Gastrocnemius medialis (tissue), 4 donors: Measurements from ENCODE around the gene MESP2. TPM values are rescaled to one million over a fixed set of nuclear protein-coding genes. Genes with fewer than 3 reads are reported as not detected.

Experiments used
- ATAC-seq, 2 donors: fragments of 150-250 bp; one replicate each; pipeline ENCODE4 v1.9.1; 2016
- DNase-seq, 2 donors: peaks; one replicate each; pipeline ENCODE4 v3.0.0-alpha.2; 2019
- H3K27ac ChIP-seq, 4 donors: fragments of 200-600 bp; sonication (generic); 1 replicate in 1 of 4; 2 replicates in 3 of 4; pipeline ENCODE4 v1.5.1; 2016 to 2018; ENCODE audit warnings: mild to moderate bottlenecking in 2 of 4, moderate library complexity in 1 of 4
- H3K27me3 ChIP-seq, 3 donors: fragments of 200-600 bp; sonication (generic) in 2 of 3; 1 replicate in 1 of 3; 2 replicates in 2 of 3; pipeline versions ENCODE4 v1.5.1 to v1.6.0; 2016 to 2019; ENCODE audit warnings: mild to moderate bottlenecking in 1 of 3, moderate library complexity in 1 of 3
- H3K36me3 ChIP-seq, 2 donors: fragments of 200-600 bp; sonication (generic) in 1 of 2; one replicate each; pipeline ENCODE4 v1.5.1; 2017 to 2018
- H3K4me1 ChIP-seq, 2 donors: fragments of 200-600 bp; sonication (generic) in 1 of 2; one replicate each; pipeline ENCODE4 v1.5.1; 2016 to 2017; ENCODE audit warnings: mild to moderate bottlenecking in 2 of 2
- H3K4me3 ChIP-seq, 4 donors: fragments of 200-600 bp; sonication (generic) in 3 of 4; 1 replicate in 1 of 4; 2 replicates in 3 of 4; pipeline ENCODE4 v1.5.1; 2016 to 2019; ENCODE audit warnings: mild to moderate bottlenecking in 2 of 4
- H3K9me3 ChIP-seq, 3 donors: fragments of 200-600 bp; sonication (generic) in 2 of 3; 1 replicate in 1 of 3; 2 replicates in 2 of 3; pipeline ENCODE4 v1.5.1; 2016 to 2019
- POLR2A ChIP-seq, 2 donors: fragments of 450-650 bp; IDR thresholded peaks; one replicate each; pipeline ENCODE4 v1.6.1; 2017; ENCODE audit warnings: antibody characterized with exemption in 2 of 2, mild to moderate bottlenecking in 2 of 2, moderate library complexity in 2 of 2
- in situ Hi-C, 4 donors: fragments of 200-750 bp; cut with MboI; loops; one replicate each; pipeline versions ENCODE4 v1.15.0 to v1.8.0; 2017; ENCODE audit warnings: low sequenced_read_pairs in 4 of 4
- intact Hi-C: fragments of 100-400 bp; cut with DNase I; formaldehyde crosslinking; loops from one replicate; pipeline ENCODE4 v1.15.1; 2023; ENCODE audit warnings: low total_unique reads
- total RNA-seq, 4 donors: library from RNA; depleted of rRNA; stranded (reverse); fragments of >200 nt; gene quantifications; one replicate each; pipeline versions ENCODE4 v1.1.0 to v1.2.3, GENCODE V29; 2016
- TF ChIP-seq, protein P1 (sequence below), 5 experiments: fragments of 450-650 bp in 3 of 5; fragments of 200-600 bp in 2 of 5; sonication (generic) in 2 of 5; IDR thresholded peaks in 4 of 5; conservative IDR thresholded peaks in 1 of 5; 1 replicate in 4 of 5; 2 replicates in 1 of 5; pipeline ENCODE4 v1.5.1; 2016 to 2019; ENCODE audit warnings: antibody characterized with exemption in 5 of 5, mild to moderate bottlenecking in 3 of 5, moderate library complexity in 3 of 5

MESP2 gene
- total RNA-seq, 4 donors from 2014 or later, result not detected

DNA sequence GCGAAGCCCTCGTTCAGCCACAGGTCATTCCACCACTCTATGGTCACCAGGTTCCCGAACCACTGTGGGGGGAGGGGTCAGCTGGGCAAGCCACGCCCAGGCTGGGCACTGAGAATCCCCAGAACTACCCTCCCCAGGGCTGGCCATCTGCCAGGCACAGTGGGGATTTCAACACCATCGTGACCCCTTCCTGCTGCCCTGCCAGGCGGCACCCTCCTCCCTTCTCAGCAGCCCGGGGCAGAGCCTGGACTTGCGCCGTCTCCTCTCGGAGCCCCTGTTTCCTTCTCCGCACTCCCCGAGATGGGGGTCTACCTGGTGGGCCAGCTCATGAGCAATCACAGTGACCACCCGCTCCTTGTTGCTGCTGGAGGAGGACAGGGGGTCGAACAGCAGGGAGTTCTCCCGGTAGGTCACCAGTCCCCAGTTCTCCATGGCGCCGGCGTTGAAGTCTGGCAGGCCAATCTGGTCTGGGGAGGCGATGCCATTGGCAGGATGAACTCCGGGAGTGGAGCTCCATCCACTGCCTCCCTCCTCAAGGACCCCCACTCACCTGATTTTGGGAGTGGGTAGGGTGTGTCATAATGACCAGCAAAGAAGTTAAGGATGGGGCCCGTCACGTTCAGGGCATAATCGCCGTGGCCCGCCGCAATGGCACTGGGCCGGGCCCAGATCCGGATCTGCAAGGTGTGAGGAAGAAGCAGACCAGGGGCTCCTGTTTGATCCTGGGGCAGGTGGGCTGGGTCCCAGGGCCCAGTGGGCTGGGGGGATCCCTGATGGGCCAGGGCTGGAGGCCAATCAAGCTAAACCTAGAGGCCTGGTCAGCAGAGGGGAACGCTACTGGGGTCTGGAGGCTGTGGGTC is 28.0 kb downstream of the MESP2 start:
- no peak overlapping the region for H3K27ac ChIP-seq
- no peak overlapping the region for H3K4me3 ChIP-seq
- ATAC-seq (no peak), DNase-seq (no peak)
- in situ Hi-C loops, result no loop called here
- TF ChIP-seq, protein P1, sequence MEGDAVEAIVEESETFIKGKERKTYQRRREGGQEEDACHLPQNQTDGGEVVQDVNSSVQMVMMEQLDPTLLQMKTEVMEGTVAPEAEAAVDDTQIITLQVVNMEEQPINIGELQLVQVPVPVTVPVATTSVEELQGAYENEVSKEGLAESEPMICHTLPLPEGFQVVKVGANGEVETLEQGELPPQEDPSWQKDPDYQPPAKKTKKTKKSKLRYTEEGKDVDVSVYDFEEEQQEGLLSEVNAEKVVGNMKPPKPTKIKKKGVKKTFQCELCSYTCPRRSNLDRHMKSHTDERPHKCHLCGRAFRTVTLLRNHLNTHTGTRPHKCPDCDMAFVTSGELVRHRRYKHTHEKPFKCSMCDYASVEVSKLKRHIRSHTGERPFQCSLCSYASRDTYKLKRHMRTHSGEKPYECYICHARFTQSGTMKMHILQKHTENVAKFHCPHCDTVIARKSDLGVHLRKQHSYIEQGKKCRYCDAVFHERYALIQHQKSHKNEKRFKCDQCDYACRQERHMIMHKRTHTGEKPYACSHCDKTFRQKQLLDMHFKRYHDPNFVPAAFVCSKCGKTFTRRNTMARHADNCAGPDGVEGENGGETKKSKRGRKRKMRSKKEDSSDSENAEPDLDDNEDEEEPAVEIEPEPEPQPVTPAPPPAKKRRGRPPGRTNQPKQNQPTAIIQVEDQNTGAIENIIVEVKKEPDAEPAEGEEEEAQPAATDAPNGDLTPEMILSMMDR (IDR thresholded peaks at IDR 0.05 in 4 of 5, conservative IDR thresholded peaks at IDR 0.05 in 1 of 5), result no peak
- no peak for TF ChIP-seq POLR2A (IDR thresholded peaks at IDR 0.05)
- intact Hi-C loops, result no loop called here
- no peaks in the 10 kb centered on the region for H3K9me3 ChIP-seq
- H3K36me3 ChIP-seq, result no peaks in the 10 kb centered on the region
- no peaks in the 10 kb centered on the region for H3K4me1 ChIP-seq
- H3K27me3 ChIP-seq, result no peaks in the 10 kb centered on the region

DNA sequence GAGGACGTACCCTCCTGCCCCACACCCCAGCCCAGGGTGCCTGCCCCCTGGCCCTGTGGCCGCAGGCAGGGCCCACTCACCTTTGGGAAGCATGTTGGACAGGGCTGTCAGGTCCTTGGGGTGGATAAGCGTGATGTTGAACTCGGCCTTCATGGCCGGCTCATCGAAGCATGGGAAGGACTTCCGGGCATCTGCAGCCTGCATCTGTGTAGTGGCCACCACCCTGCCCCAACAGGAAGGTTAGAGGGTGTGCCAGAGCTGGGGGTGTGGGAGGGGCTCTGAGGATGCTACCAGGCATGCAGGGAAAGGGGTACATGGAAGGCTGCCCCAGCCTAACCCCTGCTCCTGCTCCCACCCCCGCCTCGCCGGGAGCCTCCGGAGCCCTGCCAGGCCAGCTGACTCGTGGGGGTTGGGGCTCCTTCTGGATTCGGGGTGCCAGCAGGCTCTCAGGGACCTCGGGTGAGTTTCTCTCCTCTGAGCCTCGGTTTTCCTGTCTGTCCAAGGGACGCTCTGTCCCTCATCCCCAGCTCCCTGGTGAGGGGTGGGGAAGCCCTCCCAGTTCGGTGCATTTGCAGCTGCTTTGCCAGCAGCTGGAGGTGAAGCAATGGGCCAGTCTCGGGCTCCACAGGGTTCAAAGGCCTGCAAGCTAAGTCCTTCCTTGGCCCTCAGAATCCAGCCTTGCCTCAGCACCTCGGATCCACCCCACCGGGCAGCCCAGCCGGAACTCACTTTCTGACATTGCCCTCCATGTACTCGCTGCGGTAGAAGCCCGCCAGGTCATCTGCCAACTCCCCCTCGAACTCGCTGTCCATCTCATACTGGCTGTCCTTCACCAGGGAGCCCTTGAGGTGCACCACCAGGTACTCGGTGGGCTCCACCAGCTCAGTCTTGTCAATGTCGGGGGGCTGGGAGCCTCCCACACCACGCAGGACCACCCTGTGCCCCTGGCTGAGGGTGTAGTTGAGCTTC is 29.4 kb downstream of the MESP2 start:
- intact Hi-C loops, result no loop called here
- ATAC-seq (no peak), DNase-seq (no peak)
- Histone ChIP-seq H3K4me1 (no peaks in the 10 kb centered on the region), H3K4me3 (no peak overlapping the region), H3K9me3 (no peaks in the 10 kb centered on the region), H3K27me3 (no peaks in the 10 kb centered on the region), H3K27ac (no peak overlapping the region), H3K36me3 (no peaks in the 10 kb centered on the region)
- in situ Hi-C loops, result no loop called here
- no peak for TF ChIP-seq POLR2A (IDR thresholded peaks at IDR 0.05)
- TF ChIP-seq, protein P1 (IDR thresholded peaks at IDR 0.05 in 4 of 5, conservative IDR thresholded peaks at IDR 0.05 in 1 of 5), result no peak

DNA sequence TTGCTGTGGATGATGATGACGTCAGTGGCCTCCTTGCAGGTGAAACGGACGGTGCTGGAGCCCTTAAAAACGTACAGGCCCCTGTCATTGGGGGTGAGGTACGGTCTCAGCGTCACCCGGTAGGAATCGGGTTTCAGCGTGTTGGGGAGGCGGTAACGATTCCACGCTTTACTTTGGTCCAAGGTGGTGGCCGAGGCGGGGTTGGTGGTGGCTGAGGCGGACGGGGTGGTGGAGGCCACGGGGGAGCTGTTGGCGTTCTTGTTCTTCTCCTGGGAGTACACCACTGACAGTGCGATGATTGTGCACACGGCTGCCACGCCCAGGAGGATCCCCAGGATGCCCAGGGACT is 30.1 kb downstream of the MESP2 start:
- Histone ChIP-seq H3K4me1 (no peaks in the 10 kb centered on the region), H3K36me3 (no peaks in the 10 kb centered on the region)
- in situ Hi-C loops, result no loop called here

DNA sequence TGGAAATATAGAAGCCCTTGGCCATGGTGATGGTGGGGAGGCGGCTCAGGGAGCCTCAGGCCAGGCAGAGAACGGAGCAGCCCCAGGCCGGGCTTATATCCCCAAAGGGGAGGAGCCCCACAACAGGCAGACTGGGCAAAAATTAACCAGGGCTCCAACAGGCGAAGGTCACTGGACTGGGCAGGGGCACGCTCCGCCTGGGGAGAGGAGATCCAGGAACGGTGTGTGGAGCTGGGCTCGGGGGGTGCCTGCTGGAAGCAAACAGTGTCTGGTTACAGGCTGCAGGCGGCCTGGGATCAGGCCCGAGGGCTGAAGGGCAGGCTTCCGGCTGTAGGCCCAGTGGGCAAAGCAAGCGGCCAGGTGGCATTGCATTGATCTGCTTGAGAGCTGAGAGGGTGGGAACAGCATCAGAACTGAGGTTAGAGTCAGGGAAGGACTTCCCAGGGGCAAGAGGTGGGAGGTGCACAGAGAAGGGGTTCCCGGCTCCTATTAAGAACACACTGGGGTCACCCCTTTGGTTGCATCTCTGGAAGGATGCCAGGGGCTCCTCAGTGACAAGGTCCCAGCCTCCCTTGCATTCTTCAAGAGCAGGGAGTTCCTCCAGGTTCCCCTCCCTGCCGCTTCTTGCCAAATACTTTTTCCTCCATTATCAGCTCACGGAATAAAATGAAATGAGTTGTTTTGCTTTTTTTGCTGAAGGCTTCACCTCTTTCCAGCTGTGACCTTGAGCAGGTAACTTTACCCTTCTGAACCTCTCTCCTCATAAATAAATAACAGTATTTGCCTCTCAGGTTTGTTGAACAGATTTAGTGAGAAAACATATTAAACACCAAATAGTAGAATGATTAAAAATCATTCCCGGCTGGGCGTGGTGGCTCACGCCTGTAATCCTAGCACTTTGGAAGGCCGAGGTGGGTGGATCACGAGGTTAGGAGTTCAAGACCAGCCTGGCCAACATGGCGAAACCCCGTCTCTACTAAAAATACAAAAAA is 30.7 kb downstream of the MESP2 start:
- no peak for ATAC-seq

More for the DNA sequence above, 30.1 kb downstream of the MESP2 start:
- TF ChIP-seq, protein P1 (IDR thresholded peaks at IDR 0.05 in 4 of 5, conservative IDR thresholded peaks at IDR 0.05 in 1 of 5), result no peak
- TF ChIP-seq POLR2A (IDR thresholded peaks at IDR 0.05), result no peak
- Histone ChIP-seq H3K27ac (no peak overlapping the region), H3K9me3 (no peaks in the 10 kb centered on the region), H3K27me3 (no peaks in the 10 kb centered on the region), H3K4me3 (no peak overlapping the region)
- no peak for ATAC-seq
- intact Hi-C loops, result no loop called here
- no peak for DNase-seq

More for the DNA sequence above, 30.7 kb downstream of the MESP2 start:
- Histone ChIP-seq H3K36me3 (no peaks in the 10 kb centered on the region), H3K4me3 (no peak overlapping the region), H3K4me1 (no peaks in the 10 kb centered on the region), H3K9me3 (no peaks in the 10 kb centered on the region), H3K27ac (no peak overlapping the region), H3K27me3 (no peaks in the 10 kb centered on the region)
- in situ Hi-C loops (no loop called here), intact Hi-C loops (no loop called here)
- no peak for TF ChIP-seq POLR2A (IDR thresholded peaks at IDR 0.05)
- TF ChIP-seq, protein P1 (IDR thresholded peaks at IDR 0.05 in 4 of 5, conservative IDR thresholded peaks at IDR 0.05 in 1 of 5), result no peak
- DNase-seq, result no peak
